Left ventricle myocardium superior (tissue), 1 donor: ENCODE data around the gene SLC37A4. TPM values are rescaled to one million over a fixed set of nuclear protein-coding genes. Genes with fewer than 3 reads are reported as not detected.
A peak's percentile ranks its signal among the peaks of the same experiment; 100 is the strongest.
"Not testable (repeated sequence)": the region's sequence is repeated elsewhere in the genome, so short reads cannot be mapped to it uniquely, and the experiment has no call there.

Source experiments
- ATAC-seq: fragments of 200-7000 bp; cut with Tn5 transposase; one replicate; pipeline ENCODE4 v1.9.1; 2020; ENCODE audit warnings: mild to moderate bottlenecking, moderate library complexity
- DNase-seq: peaks from one replicate; pipeline ENCODE4 v3.0.0-alpha.2; 2020
- intact Hi-C: fragments of 100-400 bp; cut with micrococcal nuclease; formaldehyde crosslinking; loops from one replicate; pipeline ENCODE4 v1.11.0; 2022
- total RNA-seq: library from RNA; stranded (reverse); fragmentation: NEBNext Ultra II Directional; extraction: Animal tissue kit (Norgen Biotek cat#: 25700); gene quantifications from one replicate; pipeline ENCODE4 v1.2.1, GENCODE V29; 2021
- donor health status: DM: no; HTN: yes; CAD: no; lungs with severe emphysema.

SLC37A4 gene
- total RNA-seq, 1 donor from 2014 or later: 8.1 TPM

- intact Hi-C loops: no loop called here
- no peak for ATAC-seq
- DNase-seq: no peak
Measured at GRCh38 chr11:119046489-119046888, 15.8 kb upstream of the SLC37A4 start.

- intact Hi-C loops: no loop called here
- DNase-seq (no peak), ATAC-seq (no peak)
Measured at GRCh38 chr11:119044708-119045107, 14.0 kb upstream of the SLC37A4 start.

GRCh38 chr11:119042927-119043326 lies 12.2 kb upstream of the SLC37A4 start:
- ATAC-seq (no peak), DNase-seq (no peak)
- intact Hi-C loops: no loop called here

GRCh38 chr11:119041821-119042514 lies 11.3 kb upstream of the SLC37A4 start:
- DNase-seq: no peak
- intact Hi-C loops: no loop called here
- no peak for ATAC-seq

GRCh38 chr11:119039471-119039870 lies 8.8 kb upstream of the SLC37A4 start:
- DNase-seq, intact Hi-C loops: not testable (repeated sequence)

GRCh38 chr11:119038884-119039283 lies 8.2 kb upstream of the SLC37A4 start:
- intact Hi-C loops: no loop called here
- DNase-seq (no peak), ATAC-seq (no peak)

More at GRCh38 chr11:119039471-119039870, 8.8 kb upstream of the SLC37A4 start:
- ATAC-seq: not testable (repeated sequence)

- ATAC-seq (no peak), DNase-seq (no peak)
- intact Hi-C loops: no loop called here
Measured at GRCh38 chr11:119034813-119035212, 4.1 kb upstream of the SLC37A4 start.

GRCh38 chr11:119033421-119033820 lies 2.7 kb upstream of the SLC37A4 start:
- ATAC-seq, intact Hi-C loops, DNase-seq: not testable (repeated sequence)

- intact Hi-C loops: no loop called here
- ATAC-seq: no peak
Measured at GRCh38 chr11:119031912-119032280, 1.2 kb upstream of the SLC37A4 start.

GRCh38 chr11:119030029-119030328 lies 698 bp downstream of the SLC37A4 start:
- ATAC-seq (no peak), DNase-seq (no peak)
- intact Hi-C loops: no loop called here

More at GRCh38 chr11:119031912-119032280, 1.2 kb upstream of the SLC37A4 start:
- no peak for DNase-seq

- DNase-seq (no peak), ATAC-seq (peak; percentile 8)
- intact Hi-C loops: no loop called here
Measured at GRCh38 chr11:119029340-119030028, 1.2 kb downstream of the SLC37A4 start.

- intact Hi-C loops: no loop called here
- DNase-seq: no peak
- no peak for ATAC-seq
Measured at GRCh38 chr11:119029069-119029339, 1.7 kb downstream of the SLC37A4 start.

- no peak for ATAC-seq
- intact Hi-C loops: no loop called here
- no peak for DNase-seq
Measured at GRCh38 chr11:119028346-119029068, 2.2 kb downstream of the SLC37A4 start.

- intact Hi-C loops: no loop called here
- ATAC-seq (no peak), DNase-seq (no peak)
Measured at GRCh38 chr11:119027561-119028345, 2.9 kb downstream of the SLC37A4 start.

- intact Hi-C loops: no loop called here
- DNase-seq: no peak
- no peak for ATAC-seq
Measured at GRCh38 chr11:119026970-119027369, 3.7 kb downstream of the SLC37A4 start.

- no peak for DNase-seq
- no peak for ATAC-seq
- intact Hi-C loops: no loop called here
Measured at GRCh38 chr11:119025978-119026766, 4.5 kb downstream of the SLC37A4 start.

GRCh38 chr11:119025541-119025940 lies 5.1 kb downstream of the SLC37A4 start:
- no peak for DNase-seq
- intact Hi-C loops: no loop called here

GRCh38 chr11:119025099-119025473 lies 5.6 kb downstream of the SLC37A4 start:
- DNase-seq (no peak), ATAC-seq (no peak)
- intact Hi-C loops: no loop called here

More at GRCh38 chr11:119025541-119025940, 5.1 kb downstream of the SLC37A4 start:
- no peak for ATAC-seq

GRCh38 chr11:119024430-119025098 lies 6.1 kb downstream of the SLC37A4 start:
- ATAC-seq (no peak), DNase-seq (no peak)
- intact Hi-C loops: no loop called here
